Glomerular visceral epithelial cell (primary cell): ENCODE results near the gene RBM4B.
"Not testable (repeated sequence)": the region's sequence is repeated elsewhere in the genome, so short reads cannot be mapped to it uniquely, and the experiment has no call there.

Experiments
- DNase-seq: peaks from one replicate; pipeline ENCODE4 v3.0.0-alpha.2; 2016; ENCODE audit errors: extremely low spot score

RBM4B gene

DNA sequence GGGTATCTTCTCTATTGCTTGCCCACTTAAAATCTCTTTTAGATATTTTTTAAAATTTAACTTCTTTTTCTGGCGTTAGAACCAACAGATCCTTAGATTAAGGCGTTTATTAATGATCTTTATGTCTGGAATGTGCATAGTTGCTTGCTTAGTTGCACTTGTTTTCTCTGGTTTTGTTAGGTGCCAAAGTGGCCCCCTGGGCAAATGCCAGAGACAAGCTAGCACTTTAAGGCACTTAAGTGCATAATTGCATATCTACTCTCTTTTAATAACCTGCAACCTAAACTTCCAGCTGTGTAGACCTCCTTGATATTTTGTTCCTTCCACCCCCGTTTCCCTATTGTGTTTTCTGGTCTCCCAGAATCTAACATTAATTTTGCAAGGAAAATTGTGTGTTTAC is 35.9 kb downstream of the RBM4B start:
- DNase-seq = no peak

- not testable (repeated sequence) for DNase-seq
These were observed 37.8 kb downstream of the RBM4B start for GRCh38 chr11:66639814-66640340.

DNA sequence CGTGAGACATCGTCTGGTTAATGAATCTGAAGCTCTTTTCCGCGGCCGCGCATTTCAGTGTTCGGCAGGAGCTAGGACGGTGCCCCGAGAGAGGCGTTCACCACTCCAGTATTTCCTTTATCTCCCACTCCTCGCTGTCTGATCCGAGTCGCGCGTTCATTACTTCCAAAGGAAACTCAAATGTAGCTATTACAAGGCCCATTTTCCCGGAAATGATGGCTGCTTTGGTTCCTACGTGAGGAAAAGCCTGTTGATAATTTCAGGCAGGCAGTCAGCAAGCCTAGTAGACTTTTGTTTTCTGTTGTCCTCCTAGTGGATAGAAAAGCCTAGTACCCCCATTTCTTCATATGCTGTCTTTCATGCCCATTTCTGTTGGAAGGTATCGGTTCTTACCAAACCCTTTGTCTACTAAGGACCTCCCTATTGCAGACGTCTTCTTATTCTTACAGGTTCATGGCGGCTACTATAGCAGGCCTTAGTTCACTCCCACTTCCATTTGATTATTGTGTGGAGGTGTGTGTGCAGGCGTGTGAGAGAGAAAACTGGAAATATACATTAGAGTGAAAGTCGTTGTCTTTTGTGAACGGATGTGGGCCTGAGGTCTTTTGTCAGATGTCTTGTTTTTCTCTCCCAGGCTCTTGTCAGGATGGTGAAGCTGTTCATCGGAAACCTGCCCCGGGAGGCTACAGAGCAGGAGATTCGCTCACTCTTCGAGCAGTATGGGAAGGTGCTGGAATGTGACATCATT is 38.4 kb downstream of the RBM4B start:
- DNase-seq = peak; percentile 28

- peak; percentile 100 for DNase-seq
These were observed 39.3 kb downstream of the RBM4B start, which contains the start of gene RBM4 for GRCh38 chr11:66638177-66639065. TSS of gene RBM4 (plus strand) at chr11:66638703. CDS start at chr11:66639712, 1,009 bp downstream.

GRCh38 chr11:66637557-66638176 is 40.0 kb downstream of the RBM4B start:
- no peak for DNase-seq

GRCh38 chr11:66636411-66636810 is 41.3 kb downstream of the RBM4B start:
- no peak for DNase-seq

DNA sequence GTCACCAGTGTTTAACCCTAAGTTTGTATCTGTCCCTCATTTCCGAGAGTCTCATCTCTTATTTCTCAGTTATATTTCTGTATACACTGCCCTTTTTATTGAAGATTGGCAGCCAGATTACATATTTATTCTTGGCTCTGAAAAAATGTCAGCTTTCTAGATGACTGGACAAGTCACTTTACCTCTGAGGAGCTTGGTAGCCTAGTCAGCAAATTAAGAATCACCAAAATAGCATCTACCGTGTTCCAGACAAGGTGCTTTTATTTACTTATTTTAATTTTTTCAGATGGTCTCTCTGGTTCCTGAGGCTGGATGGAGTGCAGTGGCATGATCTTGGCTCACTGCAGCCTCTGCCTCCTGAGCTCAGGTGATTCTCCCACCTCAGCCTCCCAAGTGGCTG is 44.7 kb downstream of the RBM4B start:
- DNase-seq = no peak

GRCh38 chr11:66631883-66632282 is 45.8 kb downstream of the RBM4B start:
- no peak for DNase-seq

DNA sequence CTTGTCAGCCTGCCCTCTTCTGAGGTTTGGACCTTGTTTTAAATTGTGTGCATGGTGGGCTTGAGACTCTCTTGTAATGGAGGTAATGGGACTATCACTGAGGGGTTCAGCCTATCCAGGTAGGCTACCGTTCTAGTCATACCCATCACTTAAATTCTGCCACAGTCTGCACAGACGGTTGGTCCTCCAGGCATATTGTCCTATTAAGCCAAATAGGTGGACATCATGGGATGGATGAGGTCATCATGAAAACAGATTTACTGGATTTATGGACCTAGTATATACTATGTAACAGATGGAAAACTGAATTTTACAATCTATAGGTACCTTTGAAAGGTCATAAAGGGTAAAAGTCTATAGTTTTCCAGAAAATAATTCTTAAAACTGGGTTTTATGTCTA is 48.3 kb downstream of the RBM4B start:
- no peak for DNase-seq

GRCh38 chr11:66628061-66628603 is 49.6 kb downstream of the RBM4B start:
- no peak for DNase-seq

DNA sequence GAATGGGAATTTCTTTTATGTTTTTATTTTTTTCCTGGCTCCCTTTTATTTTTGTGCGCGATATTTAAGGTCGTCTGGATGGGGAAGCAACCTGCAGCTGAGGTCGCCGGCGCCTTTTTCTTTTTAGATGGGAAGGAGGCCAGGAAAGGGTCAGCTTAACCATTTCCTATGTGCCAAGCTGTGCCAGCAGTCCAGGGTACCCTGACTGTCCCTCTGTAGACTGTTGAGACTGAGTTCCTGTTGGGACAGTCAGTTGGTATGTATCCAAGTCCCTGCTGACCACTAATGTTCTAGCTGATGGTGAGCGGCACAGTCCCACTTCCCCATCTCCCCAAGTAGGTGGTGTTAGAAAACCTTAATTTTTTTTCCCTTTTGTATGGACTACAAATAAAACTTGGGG is 50.8 kb downstream of the RBM4B start:
- DNase-seq = no peak

DNA sequence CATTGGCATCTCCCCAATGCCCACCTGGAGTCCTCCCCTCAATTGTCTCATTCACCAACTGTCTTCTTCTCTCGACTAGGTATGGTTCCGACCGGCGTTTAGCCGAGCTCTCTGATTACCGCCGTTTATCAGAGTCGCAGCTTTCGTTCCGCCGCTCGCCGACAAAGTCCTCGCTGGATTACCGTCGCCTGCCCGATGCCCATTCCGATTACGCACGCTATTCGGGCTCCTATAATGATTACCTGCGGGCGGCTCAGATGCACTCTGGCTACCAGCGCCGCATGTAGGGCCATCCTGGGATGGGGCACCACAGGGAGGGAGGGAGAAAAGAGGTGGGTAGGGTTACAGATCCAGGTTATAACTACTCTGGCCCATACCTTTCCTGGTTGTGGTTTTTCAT is 51.3 kb downstream of the RBM4B start:
- no peak for DNase-seq

DNA sequence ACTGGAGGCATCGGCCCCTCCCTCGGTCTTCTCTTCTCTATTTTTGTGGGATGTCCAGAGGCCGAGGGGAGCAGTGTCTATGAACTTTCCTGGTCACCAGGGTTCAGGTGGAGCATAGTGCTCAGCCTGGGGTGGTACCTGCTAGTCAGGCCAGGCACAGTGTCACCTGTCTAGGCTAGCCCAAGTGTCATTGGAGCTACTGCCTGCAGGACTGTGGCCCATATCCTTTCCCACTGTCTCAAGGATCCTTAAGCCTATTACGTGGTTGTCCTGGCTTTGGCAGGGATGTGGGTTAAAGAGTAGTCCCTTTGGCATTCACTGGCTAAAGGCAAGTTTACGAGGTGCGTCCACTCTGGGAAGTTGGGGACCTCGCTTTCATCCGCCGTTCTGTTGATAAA is 51.9 kb downstream of the RBM4B start:
- no peak for DNase-seq

DNA sequence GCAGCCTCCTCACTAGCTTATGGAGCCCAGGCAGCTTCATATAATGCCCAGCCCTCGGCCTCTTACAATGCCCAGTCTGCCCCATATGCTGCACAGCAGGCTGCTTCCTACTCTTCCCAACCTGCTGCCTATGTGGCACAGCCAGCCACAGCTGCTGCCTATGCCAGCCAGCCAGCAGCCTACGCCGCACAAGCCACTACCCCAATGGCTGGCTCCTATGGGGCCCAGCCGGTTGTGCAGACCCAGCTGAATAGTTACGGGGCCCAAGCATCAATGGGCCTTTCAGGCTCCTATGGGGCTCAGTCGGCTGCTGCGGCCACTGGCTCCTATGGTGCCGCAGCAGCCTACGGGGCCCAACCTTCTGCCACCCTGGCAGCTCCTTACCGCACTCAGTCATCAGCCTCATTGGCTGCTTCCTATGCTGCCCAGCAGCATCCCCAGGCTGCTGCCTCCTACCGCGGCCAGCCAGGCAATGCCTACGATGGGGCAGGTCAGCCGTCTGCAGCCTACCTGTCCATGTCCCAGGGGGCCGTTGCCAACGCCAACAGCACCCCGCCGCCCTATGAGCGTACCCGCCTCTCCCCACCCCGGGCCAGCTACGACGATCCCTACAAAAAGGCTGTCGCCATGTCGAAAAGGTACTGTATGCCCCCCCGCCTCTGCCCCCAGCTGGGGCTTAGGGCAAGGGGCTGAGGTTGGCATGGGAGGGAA is 52.5 kb downstream of the RBM4B start:
- no peak for DNase-seq

DNA sequence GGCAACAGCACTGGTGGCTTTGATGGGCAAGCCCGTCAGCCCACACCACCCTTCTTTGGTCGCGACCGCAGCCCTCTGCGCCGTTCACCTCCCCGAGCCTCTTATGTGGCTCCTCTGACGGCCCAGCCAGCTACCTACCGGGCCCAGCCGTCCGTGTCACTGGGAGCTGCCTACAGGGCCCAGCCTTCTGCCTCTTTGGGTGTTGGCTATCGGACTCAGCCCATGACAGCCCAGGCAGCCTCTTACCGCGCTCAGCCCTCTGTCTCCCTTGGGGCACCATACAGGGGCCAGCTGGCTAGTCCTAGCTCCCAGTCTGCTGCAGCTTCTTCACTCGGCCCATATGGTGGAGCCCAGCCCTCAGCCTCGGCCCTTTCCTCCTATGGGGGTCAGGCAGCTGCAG is 53.2 kb downstream of the RBM4B start:
- DNase-seq = no peak

- peak; percentile 31 for DNase-seq
These were observed 58.6 kb downstream of the RBM4B start for GRCh38 chr11:66619080-66619554.

- DNase-seq = peak; percentile 51
These were observed 60.4 kb downstream of the RBM4B start for GRCh38 chr11:66617155-66617834.

- DNase-seq = peak; percentile 99
These were observed 61.1 kb downstream of the RBM4B start, which contains the start of gene RBM14 for GRCh38 chr11:66616379-66617154. TSS of gene RBM14 (plus strand) at chr11:66616630. CDS start at chr11:66616721, 91 bp downstream.
